SHP77 treated with DMSO at 0.1 percent for 48 hours (cell line): ENCODE measurements around the gene IP6K1.
"Not testable (repeated sequence)": the region's sequence is repeated elsewhere in the genome, so short reads cannot be mapped to it uniquely, and the experiment has no call there.

Experiments used
- DNase-seq: peaks from one replicate; lab custom pipeline; 2025; lab: John Stamatoyannopoulos, UW

IP6K1 gene

DNA sequence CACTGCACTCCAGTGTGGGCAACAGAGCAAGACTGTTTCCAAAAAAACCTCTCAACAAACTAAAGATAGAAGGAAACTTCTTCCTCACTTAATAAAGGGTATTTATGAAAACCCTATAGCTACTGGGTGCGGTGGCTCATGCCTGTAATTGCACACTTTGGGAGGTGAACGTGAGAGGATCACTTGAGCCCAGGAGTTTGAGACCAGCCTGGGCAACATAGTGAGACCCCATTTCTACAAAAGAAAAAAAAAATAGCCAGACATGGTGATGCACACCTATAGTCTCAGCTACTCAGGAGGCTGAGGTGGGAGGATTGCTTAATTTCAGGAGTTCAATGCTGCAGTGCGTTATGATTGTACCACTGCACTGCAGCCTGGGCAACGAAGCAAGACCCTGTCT is 22.4 kb downstream of the IP6K1 start:
- DNase-seq: no peak

DNA sequence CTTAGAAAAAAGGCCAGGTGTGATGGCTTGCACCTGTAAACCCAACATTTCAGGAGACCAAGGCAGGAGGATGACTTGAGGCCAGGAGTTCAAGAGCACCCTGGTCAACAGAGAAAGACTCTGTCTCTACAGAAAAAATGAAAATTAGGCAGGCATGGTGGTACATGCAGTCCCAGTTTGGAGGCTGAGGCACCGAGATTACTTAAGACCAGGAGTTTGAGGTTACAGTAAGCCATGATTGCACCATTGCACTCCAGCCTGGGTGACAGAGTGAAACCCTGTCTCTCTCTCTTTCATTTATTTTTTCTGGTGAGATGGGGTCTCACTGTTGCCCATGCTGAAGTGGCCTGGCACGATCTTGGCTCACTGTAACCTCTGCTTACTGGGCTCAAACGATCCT is 24.7 kb downstream of the IP6K1 start:
- no peak for DNase-seq

DNA sequence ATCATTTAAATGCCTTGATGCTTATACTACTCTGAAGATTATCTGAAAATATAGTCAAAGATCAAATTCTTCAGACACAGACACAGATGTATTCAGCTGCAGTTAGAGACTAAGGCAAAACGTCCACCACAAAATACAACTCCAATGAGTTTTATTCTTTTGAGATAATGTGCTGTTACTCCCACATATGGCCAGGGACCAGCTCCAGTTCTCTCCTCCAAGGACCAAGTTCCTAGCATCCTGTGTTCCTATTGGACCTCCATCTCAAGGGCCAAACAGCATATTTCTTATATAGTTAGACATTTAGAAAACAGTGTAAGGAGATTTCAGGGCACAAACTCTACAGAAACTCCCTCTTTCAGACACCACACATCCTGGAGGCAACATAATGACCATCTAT is 27.1 kb downstream of the IP6K1 start:
- no peak for DNase-seq

DNA sequence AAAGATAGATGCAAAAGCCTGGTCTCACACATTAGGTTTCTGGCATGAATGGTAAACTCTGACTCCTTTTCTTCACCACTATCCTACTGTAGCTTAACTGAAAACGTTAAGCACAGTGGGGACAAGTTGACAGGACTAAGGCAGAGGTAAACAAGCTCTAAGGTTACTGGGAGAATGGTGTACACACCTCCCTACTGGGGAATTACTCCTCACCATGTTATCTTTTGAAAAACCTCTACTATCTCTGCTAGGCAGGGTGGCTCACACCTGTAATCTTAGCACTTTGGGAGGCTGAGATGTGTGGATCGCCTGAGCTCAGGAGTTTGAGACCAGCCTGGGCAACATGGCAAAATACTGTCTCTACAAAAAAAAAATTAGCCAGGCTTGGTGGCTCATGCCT is 29.1 kb downstream of the IP6K1 start:
- no peak for DNase-seq

DNA sequence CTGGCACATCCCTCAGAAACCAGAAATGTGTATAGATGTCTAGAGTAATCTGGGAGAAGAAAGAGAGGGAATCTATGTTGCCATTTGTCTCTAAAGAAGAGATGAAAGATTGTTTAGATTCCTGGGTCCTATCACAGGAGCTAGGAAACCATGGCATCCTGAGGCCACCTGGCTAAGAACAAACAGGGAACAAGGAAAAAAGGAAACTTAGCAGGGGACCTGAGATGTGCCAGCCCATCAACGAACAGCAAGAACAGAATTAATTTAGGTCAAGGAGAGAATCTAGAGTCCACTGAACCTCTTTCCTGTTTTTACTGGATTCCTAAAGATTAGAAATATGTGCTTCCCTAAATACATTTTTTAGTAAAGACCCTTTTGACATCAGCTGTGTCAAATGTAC is 30.3 kb downstream of the IP6K1 start:
- DNase-seq: no peak

DNA sequence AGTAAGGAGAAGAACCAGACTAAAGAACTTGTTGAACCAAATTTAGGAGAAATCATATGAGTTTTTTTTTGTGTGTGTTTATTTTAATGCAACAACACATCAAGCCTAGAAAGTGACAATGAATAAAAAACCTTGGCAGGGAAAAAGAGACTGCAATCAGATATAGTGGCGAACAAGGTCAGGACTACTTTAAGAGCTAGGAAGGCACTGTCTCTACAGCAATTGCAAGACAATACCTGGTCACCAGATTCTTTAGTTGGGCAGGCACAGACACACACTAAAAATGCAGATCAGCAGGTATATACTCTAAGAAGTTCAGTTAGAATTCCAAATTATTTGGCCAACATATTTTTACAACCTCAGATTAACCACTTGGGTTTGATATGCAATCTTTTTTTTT is 31.8 kb downstream of the IP6K1 start:
- DNase-seq: no peak

DNA sequence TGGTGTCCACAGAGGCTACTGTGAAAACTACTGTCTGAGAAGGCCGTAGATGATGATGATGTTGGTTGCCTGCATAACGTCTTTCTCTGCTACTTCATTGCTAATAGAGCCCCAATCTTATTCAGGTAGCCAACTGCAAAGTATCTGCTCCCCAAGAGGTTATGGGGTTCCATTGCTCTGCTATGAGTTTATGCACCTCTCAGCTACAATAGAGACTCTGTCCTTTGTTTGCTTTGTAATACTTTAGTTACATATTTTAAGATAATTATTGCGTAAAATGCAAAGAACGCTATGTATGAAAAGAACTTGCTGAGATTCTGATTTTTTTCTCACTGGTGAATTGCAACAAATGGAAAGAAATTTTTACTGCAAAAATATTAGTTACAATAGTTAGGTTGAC is 34.8 kb downstream of the IP6K1 start:
- no peak for DNase-seq

DNA sequence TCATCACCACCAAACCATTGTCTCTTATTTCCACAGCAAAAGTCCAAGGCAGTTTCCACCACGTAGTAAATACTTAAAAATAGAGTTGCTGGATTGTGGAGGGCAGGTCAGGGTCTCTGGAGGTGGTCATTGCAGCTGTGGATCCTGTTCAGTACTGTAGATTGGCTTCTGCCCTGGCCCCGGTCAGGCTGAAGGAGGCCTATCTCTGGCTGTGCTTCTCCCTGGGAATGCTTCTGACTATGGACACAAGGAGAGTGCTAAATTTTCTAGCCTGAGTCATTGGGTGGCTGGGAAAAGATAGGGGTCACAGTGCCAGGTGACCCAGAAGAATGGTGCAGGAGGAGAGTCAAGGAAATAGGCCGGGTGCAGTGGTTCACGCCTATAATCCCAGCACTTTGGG is 36.3 kb downstream of the IP6K1 start:
- DNase-seq: no peak

DNA sequence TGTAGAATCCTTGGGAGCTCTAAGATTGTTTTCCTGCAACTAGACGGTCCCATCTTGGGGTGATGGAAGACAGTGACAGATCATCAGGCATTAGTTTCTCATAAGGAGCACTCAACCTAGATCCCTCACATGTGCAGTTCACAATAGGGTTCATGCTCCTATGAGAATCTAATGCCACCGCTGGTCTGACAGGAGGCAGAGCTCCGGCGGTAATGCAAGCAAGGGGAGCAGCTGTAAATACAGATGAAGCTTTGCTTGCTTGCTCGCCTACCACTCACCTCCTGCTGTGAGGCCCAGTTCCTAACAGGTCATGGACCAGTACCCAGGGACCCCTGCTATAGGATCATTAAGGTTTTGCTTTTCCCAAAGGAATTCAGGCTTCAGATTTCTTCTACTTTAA is 37.5 kb downstream of the IP6K1 start:
- not testable (repeated sequence) for DNase-seq

DNA sequence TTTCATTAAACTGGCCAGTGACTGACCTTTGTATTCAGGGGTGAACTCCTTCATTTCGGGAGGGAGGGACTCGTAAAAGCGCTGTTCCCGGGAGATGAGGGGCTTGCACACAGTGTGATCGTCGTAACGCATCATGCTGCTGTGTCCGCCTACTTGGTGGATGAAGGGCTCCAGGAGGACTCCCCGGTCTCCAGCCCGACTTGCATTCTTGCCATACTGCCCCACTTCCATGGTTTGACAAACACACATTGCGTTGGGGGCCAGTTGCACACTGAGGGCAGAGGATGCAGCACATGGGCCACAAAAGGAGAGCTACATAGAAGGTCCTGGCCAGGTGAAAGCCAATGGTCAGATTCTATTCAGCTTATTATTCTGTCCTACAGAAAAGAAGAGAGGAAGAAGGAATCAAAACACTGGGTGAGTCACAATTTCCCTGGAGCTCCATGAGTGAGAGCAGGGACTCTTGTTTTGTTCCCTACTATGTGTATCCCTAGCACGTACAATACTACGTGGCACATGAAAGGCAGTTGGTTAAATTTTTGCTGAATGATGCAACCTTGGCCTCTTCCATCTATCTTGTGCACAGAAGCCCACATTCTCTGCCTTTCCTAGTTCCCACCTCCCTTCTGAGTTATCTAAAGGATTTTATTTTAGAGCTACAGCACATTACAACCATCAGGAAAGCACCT is 38.4 kb downstream of the IP6K1 start:
- DNase-seq: no peak

DNA sequence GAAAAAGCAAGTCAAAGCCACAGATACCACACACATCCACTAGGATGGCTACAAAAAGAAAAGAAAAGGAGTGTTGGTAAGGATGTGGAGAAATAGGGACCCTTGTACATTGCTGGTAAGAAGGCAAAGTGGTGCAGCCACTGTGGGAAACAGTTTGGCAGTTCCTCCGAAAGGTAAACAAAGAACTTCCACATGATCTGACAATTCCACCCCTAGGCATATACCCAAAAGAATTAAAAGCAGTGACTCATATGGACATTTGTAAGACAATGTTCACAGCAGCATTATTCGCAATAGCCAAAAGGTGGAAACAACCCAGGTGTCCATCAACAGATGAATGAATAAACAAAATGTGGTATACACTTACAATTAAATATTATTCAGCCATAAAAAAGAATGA is 40.4 kb downstream of the IP6K1 start:
- DNase-seq: no peak

DNA sequence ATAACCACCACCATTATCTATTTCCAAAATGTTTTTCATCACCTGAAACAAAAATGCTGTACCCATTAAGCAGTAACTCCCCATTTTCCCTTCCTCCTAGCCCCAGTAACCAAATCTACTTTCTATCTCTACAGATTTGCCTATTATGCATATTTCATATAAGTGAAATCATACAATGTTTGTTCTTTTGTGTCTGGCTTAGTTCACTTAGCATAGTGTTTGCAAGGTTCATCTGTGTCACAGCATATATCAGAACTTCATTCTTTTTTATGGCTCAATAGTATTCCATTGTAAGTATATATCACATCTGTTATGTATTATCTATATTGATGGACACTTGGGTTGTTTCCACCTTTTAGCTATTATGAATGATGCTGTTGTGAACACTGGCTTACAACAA is 45.9 kb downstream of the IP6K1 start:
- DNase-seq: no peak

DNA sequence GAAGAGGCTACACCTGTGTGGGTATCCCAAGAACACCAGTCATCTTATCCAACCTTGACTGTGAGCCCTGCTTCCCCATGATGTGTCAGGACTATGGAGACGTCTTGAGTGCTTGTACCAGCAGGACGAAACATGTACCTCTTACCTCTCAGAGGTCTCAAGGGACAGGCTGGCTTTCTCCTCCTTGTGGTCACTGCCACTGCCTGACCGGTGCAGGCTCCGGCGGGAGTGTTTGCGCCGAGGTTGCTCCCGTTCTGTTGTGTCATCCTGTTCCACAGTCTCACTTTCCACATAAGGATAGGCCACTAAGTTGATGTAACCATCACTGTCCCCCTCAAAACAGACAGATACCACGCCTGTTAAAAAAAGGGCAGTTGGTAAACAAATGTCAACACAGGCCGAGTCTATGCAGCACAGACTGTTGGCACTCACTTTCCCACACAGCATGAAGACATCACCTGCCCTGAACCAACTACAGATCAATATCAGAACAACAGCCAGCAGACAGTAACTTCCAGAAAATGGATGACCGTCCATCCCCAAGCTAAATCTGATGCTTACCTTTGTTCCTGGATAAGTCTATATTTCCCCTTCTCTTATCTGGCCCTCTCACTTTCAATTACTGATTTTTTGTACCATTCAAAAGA is 48.2 kb downstream of the IP6K1 start:
- no peak for DNase-seq

DNA sequence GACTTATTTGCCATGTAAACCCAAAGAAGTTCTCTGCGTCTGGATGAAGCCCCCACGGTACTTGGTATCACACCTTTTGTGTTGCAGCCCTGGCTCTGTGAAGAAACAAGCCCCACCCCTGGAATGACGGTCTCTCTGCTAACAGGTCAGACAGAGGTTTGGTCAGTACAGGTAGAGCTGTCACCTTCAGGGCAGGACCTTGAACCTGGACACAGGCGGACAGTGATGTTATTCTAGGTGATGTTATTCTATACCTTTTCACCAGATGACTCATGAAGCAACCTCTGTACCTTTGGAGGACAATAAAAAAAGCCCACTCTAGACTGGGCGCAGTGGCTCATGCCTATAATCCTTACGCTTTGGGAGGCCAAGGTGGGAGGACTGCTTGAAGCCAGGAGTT is 51.6 kb downstream of the IP6K1 start:
- DNase-seq: no peak

DNA sequence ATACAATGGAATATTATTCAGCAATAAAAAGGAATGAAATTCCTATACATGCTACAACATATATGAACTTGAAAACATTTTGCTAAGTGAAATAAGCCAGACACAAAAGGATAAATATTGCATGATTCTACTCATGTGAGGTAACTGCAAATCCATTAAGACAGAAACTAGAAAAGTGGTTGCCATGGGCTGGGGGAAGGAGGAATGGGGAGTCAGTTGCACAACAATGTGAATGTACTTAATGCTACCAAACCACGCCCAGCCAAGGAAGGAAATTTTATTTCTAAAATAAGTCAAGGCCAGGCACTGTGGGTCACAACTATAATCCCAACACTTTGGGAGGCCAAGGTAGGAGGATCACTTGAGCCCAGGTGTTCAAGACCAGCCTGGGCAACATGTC is 52.8 kb downstream of the IP6K1 start:
- DNase-seq: no peak

DNA sequence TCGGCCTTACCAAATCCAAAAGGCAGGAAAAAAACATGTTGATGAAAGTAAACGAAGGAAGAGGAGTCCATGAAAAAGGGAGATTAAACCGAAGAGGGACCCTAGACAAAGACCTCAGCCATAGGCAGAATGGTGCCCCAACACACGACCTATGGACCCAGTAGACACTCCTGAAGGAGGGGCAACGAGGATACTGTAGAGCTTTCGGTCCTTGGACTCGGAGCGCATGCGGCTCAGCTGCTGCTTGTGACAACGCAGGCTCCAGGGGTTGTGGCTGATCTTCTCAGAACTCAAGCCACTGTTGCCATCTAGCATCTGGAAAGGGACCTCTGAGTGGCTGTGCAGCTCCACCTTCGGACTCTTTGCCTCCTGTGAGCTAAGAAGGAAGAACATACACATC is 53.7 kb downstream of the IP6K1 start:
- DNase-seq: no peak

DNA sequence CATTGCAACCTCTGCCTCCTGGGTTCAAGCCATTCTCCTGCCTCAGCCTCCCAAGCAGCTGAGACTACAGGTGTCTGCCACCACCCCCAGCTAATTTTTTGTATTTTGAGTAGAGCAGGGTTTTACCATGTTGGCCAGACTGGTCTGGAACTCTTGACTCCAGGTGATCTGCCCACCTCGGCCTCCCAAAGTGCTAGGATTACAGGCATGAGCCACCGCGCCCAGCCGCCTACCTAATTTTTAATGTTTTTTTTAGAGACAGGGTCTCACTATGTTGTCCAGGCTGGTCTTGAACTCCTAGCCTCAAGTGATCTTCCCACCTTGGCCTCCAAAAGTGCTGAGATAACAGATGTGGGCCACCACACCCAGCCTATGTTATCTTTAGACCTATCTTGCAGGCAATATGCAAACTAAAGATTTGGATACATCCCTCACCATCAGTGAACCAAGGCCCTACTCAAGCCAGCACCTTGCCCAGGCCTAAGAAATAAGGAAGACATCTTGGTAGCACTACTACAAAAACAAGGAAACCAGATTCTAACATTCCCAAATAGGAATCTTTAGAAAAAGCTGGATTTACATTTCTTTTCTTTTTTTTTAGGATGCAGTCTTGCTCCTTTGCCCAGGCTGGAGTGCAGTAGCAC is 56.3 kb downstream of the IP6K1 start:
- DNase-seq: no peak

DNA sequence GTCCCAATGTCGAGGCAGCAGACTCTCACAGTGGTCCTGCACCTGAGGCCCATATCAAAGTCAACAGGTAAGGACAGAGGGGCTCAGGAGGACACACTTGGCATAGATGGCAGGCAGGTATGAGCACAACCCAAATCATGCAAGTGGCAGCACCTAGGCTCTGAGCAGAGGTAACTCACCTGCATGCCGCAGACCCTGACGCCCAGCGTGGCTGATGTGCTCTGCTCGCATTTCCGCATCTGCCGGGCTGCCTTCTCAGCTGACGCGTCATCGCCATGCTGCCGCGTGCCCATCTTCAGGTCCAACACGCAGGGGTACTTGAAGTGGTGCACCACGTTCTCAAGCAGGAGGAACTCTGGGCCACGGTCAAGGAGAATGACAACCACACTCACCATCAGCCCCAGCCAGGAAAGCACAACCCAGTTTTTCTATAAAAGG is 58.4 kb downstream of the IP6K1 start:
- no peak for DNase-seq

DNA sequence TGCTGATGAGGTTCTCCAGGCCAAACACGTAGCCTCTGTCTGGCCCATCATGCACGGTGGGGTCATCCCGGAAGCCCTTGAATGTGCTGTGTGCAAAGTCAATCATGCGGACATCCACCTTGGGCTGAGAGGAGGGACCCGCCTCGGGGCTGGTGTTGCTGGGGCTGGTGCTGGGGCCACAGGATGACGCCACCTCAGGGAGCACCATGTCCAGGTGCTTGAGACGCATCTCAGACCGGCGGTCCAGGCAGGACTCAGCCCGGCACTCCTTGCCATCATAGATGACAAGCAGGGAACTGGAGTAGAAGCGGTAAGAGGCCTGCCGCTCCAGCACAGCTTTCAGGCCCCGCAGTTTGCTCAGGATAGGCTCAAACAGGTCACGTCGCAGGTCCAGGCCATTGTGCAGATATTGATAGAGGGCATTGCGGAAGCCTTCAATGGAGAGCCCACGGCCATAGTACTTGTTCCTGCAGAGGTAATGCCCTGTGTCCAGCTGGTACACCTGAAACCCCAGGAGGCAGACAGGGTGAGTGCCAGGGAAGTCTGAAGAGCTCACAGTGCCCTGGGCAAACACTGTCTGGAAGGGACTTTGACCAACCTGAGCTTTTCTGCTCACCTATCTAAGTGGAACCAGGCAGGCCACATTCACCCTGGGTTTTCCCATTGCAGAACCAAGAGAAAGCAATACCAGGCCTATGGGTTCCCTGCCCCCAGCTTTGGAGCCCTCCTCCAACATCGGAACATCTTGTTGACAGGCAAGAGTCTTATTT is 59.0 kb downstream of the IP6K1 start:
- no peak for DNase-seq

DNA sequence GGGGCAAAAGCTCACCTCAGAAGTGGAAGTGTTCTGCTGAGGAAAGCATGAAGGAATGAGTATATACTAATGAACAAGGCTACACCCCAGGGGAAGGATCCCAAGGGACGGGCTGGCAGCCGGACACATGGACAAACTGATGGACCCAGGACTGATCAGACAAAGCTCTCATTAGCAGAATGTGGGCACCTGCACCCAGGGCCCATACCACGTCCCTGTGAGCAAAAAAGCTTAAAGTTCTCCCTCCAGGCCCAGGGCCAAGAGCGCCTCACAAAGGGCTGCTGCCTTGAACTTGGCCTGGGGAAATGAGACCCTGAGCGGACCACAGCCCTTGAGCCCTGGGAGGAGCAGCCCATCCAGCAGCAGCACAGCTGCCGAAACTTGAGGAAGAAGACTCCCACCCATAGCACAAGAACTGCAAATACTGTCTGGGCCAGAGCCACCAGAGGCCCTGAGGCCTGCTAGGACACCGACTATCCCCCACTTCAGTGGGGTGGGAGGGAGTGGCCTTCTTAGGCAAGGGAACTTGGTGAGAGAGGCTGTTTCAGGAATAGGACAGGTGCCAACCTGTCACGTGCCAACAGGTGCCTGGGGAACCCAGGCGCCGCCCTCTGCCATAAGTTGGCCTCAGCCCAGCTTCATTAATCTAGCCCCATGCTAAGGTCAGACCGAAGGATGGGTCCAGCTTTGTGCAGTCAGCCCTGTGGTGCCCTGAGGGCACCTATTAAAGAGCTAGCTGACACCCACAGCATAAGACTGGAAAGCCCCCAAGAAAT is 60.2 kb downstream of the IP6K1 start:
- DNase-seq: no peak

DNA sequence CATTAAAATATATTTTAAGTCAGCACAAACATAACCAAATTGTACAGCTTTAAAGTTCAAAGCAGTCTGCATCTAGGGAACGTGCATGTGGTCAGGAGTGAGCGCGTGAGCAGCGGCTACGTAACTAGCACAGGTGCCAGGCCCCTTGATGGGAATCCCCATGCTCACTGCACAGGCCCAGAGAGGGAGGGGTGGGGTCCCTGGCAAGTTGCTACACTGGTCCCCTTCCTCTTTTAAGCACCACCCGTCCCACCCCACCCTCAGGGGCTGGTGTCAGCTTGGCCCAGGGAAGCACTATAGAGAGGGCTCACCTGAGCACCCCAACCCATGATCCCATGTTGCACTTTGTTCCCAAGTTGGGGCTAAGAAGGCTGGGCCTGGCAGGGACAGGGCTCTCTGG is 61.8 kb downstream of the IP6K1 start:
- DNase-seq: no peak
